SK-N-SH (cell line): ENCODE results near the gene RNF19B. TPM values are rescaled to one million over a fixed set of nuclear protein-coding genes. Genes with fewer than 3 reads are reported as not detected.
A peak's percentile ranks its signal among the peaks of the same experiment; 100 is the strongest.

ENCODE experiments used
- CTCF ChIA-PET: fragments of 300-600, 350-600 bp; formaldehyde crosslinking; extraction: SDS; loops from one replicate; lab custom pipeline; 2021; lab: Yijun Ruan, JAX
- POLR2A ChIA-PET: fragments of 350-600 bp; sonication (Branson Sonifier 250); formaldehyde crosslinking; extraction: SDS; loops from one replicate; lab custom pipeline; 2020; ENCODE audit warnings: antibody characterized with exemption, inconsistent platforms; lab: Yijun Ruan, JAX
- DNase-seq: peaks from one replicate; pipeline ENCODE4 v3.0.0; 2012
- H2AFZ ChIP-seq: fragments of 200-600 bp; sonication (generic); 2 replicates; pipeline ENCODE4 v1.8.1; 2016; ENCODE audit warnings: antibody characterized with exemption, mild to moderate bottlenecking, low read depth
- H3F3A ChIP-seq: fragments of 200-600 bp; sonication (generic); replicated peaks from 2 replicates; pipeline ENCODE3; 2016; ENCODE audit warnings: antibody characterized with exemption, mild to moderate bottlenecking; ENCODE audit not compliant: insufficient read depth
- H3K27ac ChIP-seq, 2 experiments: fragments of 200-500 bp in 1 of 2; fragments of 200-600 bp in 1 of 2; sonication (Bioruptor generic) in 1 of 2; sonication (generic), shearing (Covaris generic) in 1 of 2; 2 replicates each; pipeline versions ENCODE4 v1.5.1 to v1.6.1; 2014 to 2016; ENCODE audit warnings: low read depth in 2 of 2, inconsistent platforms in 1 of 2, low read length in 1 of 2, mild to moderate bottlenecking in 1 of 2, mixed read lengths in 1 of 2
- H3K27me3 ChIP-seq: fragments of 200-600 bp; sonication (generic), shearing (Covaris generic); 2 replicates; pipeline ENCODE4 v1.6.1; 2016; ENCODE audit warnings: mixed run types; ENCODE audit not compliant: insufficient read depth
- H3K36me3 ChIP-seq, 2 experiments: fragments of 200-500 bp in 1 of 2; fragments of 200-600 bp in 1 of 2; sonication (Bioruptor generic) in 1 of 2; sonication (generic) in 1 of 2; replicated peaks in 1 of 2; 2 replicates each; pipeline versions ENCODE3 to v1.5.1; 2014 to 2016; ENCODE audit warnings: low read length in 1 of 2, mild to moderate bottlenecking in 1 of 2; ENCODE audit not compliant: insufficient read depth in 2 of 2, control insufficient read depth in 1 of 2
- H3K4me1 ChIP-seq, 2 experiments: fragments of 200-500 bp in 1 of 2; fragments of 200-600 bp in 1 of 2; sonication (Bioruptor generic) in 1 of 2; sonication (generic), shearing (Covaris generic) in 1 of 2; 2 replicates each; pipeline versions ENCODE4 v1.5.1 to v1.6.1; 2014 to 2016; ENCODE audit warnings: low read depth in 1 of 2, low read length in 1 of 2, mixed run types in 1 of 2; ENCODE audit not compliant: insufficient read depth in 2 of 2, control insufficient read depth in 1 of 2
- H3K4me2 ChIP-seq: fragments of 200-600 bp; sonication (generic), shearing (Covaris generic); 2 replicates; pipeline ENCODE4 v1.6.1; 2017; ENCODE audit warnings: mixed run types
- H3K4me3 ChIP-seq, 2 experiments: fragments of 200-500 bp in 1 of 2; fragments of 200-600 bp in 1 of 2; sonication (Bioruptor generic) in 1 of 2; sonication (generic), shearing (Covaris generic) in 1 of 2; 2 replicates each; pipeline versions ENCODE4 v1.5.1 to v1.8.1; 2014 to 2016; ENCODE audit warnings: low read depth in 2 of 2, inconsistent platforms in 1 of 2, low read length in 1 of 2, mild to moderate bottlenecking in 1 of 2, mixed read lengths in 1 of 2, moderate library complexity in 1 of 2
- H3K79me2 ChIP-seq: fragments of 200-600 bp; sonication (generic); 2 replicates; pipeline ENCODE4 v1.8.1; 2017; ENCODE audit warnings: mild to moderate bottlenecking; ENCODE audit not compliant: insufficient read depth
- H3K9ac ChIP-seq: fragments of 200-600 bp; sonication (generic); 2 replicates; pipeline ENCODE4 v1.6.1; 2017; ENCODE audit warnings: mixed run types
- H3K9me2 ChIP-seq: fragments of 200-600 bp; sonication (generic); 2 replicates; pipeline ENCODE4 v1.6.1; 2017; ENCODE audit warnings: mixed run types
- H3K9me3 ChIP-seq: fragments of 200-600 bp; sonication (generic); 2 replicates; pipeline ENCODE4 v1.6.1; 2017; ENCODE audit warnings: mixed run types, mild to moderate bottlenecking, moderate library complexity
- H4K20me1 ChIP-seq: fragments of 200-600 bp; sonication (generic); 2 replicates; pipeline ENCODE4 v1.6.1; 2017; ENCODE audit warnings: mild to moderate bottlenecking, mixed run types; ENCODE audit not compliant: insufficient read depth
- CHD2 ChIP-seq: fragments of 150-350 bp; IDR thresholded peaks from 2 replicates; pipeline ENCODE4 v1.6.1; 2018; ENCODE audit warnings: low read length; ENCODE audit not compliant: partially characterized antibody
- CTCF ChIP-seq: fragments of 200-600 bp; sonication (generic); IDR thresholded peaks from 2 replicates; pipeline ENCODE4 v1.6.1; 2017; ENCODE audit warnings: antibody characterized with exemption, mild to moderate bottlenecking, moderate library complexity
- EZH2phosphoT487 ChIP-seq: fragments of 200-600 bp; sonication (generic); IDR thresholded peaks from 2 replicates; pipeline ENCODE4 v1.6.1; 2017; ENCODE audit warnings: low read depth, mixed run types, mild to moderate bottlenecking, antibody characterized with exemption, moderate library complexity, borderline replicate concordance
- FOSL2 ChIP-seq: IDR thresholded peaks from 2 replicates; pipeline ENCODE4 v1.4.0; 2012; ENCODE audit warnings: low read depth, mild to moderate bottlenecking, moderate library complexity, borderline replicate concordance
- GABPA ChIP-seq: IDR thresholded peaks from 2 replicates; pipeline ENCODE4 v1.4.0; 2012; ENCODE audit warnings: low read depth, mild to moderate bottlenecking
- MXI1 ChIP-seq: IDR thresholded peaks from 2 replicates; pipeline ENCODE4 v1.6.1; 2012; ENCODE audit warnings: mild to moderate bottlenecking, low read depth, low read length, improper control_type of control experiment
- NRF1 ChIP-seq: IDR thresholded peaks from 2 replicates; pipeline ENCODE4 v1.6.1; 2012; ENCODE audit warnings: low read depth, mild to moderate bottlenecking, low read length
- RFX5 ChIP-seq: IDR thresholded peaks from 2 replicates; pipeline ENCODE4 v1.6.1; 2012; ENCODE audit warnings: mild to moderate bottlenecking, improper control_type of control experiment, low read length
- SMC3 ChIP-seq: IDR thresholded peaks from 2 replicates; pipeline ENCODE4 v1.6.1; 2012; ENCODE audit warnings: low read depth, low read length, improper control_type of control experiment
- TAF1 ChIP-seq: IDR thresholded peaks from 2 replicates; pipeline ENCODE4 v1.6.1; 2012; ENCODE audit warnings: low read depth, mild to moderate bottlenecking, low read length, moderate library complexity, borderline replicate concordance
- USF2 ChIP-seq: fragments of 150-350 bp; IDR thresholded peaks from 2 replicates; pipeline ENCODE4 v1.6.1; 2017; ENCODE audit warnings: antibody characterized with exemption, low read length, low read depth, borderline replicate concordance
- ZBTB33 ChIP-seq: IDR thresholded peaks from 2 replicates; pipeline ENCODE4 v1.4.0; 2012; ENCODE audit warnings: low read depth, borderline replicate concordance
- WGBS: methylation state at CpG from one replicate; pipeline ENCODE4 v1.1.6; 2017; ENCODE audit warnings: low lambda C conversion rate; 5-methylcytosine and 5-hydroxymethylcytosine counted together
- polyA plus RNA-seq, 3 experiments: library from polyadenylated mRNA; depleted of rRNA; stranded (reverse); fragments of >200 nt; gene quantifications; 2 replicates each; pipeline ENCODE4 v1.2.3, GENCODE V29; 2012

Gene RNF19B
- polyA plus RNA-seq, 1 of the 3 experiments (the other 2 are of a cell fraction): 20.1 TPM

GRCh38 chr1:32925403-32926162 lies 39.0 kb downstream of the RNF19B start:
- H3K79me2 ChIP-seq: no peaks in the 10 kb centered on the region
- no peaks in the 10 kb centered on the region for H3K36me3 ChIP-seq
- no peaks in the 10 kb centered on the region; a peak in 1 of 4 replicates for H3K4me1 ChIP-seq
- DNase-seq: peak; percentile 44
- H3K4me3 ChIP-seq: no peak overlapping the region
- H3K9ac ChIP-seq: no peak overlapping the region
- ChIA-PET CTCF (no interaction called here), POLR2A (no interaction called here)
- H3K9me2 ChIP-seq: no peaks in the 10 kb centered on the region
- no peaks in the 10 kb centered on the region for H3K27me3 ChIP-seq
- H2AFZ ChIP-seq: no peak overlapping the region
- no peaks in the 10 kb centered on the region for H3K9me3 ChIP-seq
- no peaks in the 10 kb centered on the region for H4K20me1 ChIP-seq
- TF ChIP-seq TAF1: no peak
- no peak for TF ChIP-seq EZH2phosphoT487
- 75% methylated on average over 17 of the region's 24 CpGs for WGBS
- no peak overlapping the region for H3K4me2 ChIP-seq
- no peaks in the 10 kb centered on the region for H3F3A ChIP-seq
- H3K27ac ChIP-seq: no peak overlapping the region

GRCh38 chr1:32924881-32925344 lies 39.7 kb downstream of the RNF19B start:
- H3K27me3 ChIP-seq: no peaks in the 10 kb centered on the region
- DNase-seq: no peak
- POLR2A ChIA-PET: no interaction called here
- H3K9me2 ChIP-seq: no peaks in the 10 kb centered on the region
- CTCF ChIA-PET: interaction anchor here (1.2 kb wide), 1 partner anchor 20 kb away, joined by 3 read pairs; no protein-coding TSS in a partner anchor
- no peak overlapping the region for H3K27ac ChIP-seq
- peaks cover 0 to 6% of the 10 kb centered on the region in 2 experiments; a peak in 1 of 4 replicates for H3K4me1 ChIP-seq
- H2AFZ ChIP-seq: no peak overlapping the region
- H3K79me2 ChIP-seq: no peaks in the 10 kb centered on the region
- no peak for TF ChIP-seq CHD2
- TF ChIP-seq NRF1: no peak
- TF ChIP-seq SMC3: no peak
- TF ChIP-seq ZBTB33: no peak
- no peak for TF ChIP-seq MXI1
- TF ChIP-seq USF2: no peak
- no peak for TF ChIP-seq FOSL2
- no peak for TF ChIP-seq CTCF
- TF ChIP-seq EZH2phosphoT487: no peak
- TF ChIP-seq RFX5: no peak
- TF ChIP-seq GABPA: no peak
- TF ChIP-seq, all 33 proteins: peak for 0
- peaks cover 5% of the 10 kb centered on the region for H3F3A ChIP-seq
- no peaks in the 10 kb centered on the region for H3K9me3 ChIP-seq
- WGBS: 67% methylated on average over 17 of the region's 31 CpGs
- no peak overlapping the region for H3K4me2 ChIP-seq
- H4K20me1 ChIP-seq: no peaks in the 10 kb centered on the region
- H3K4me3 ChIP-seq: no peak overlapping the region
- H3K36me3 ChIP-seq: no peaks in the 10 kb centered on the region
- H3K9ac ChIP-seq: no peak overlapping the region
